GM12874 (cell line): Measurements from ENCODE around the gene PRDM16.

Experiments
- TF ChIP-seq, protein P1 (sequence below): IDR thresholded peaks from 2 replicates; pipeline ENCODE4 v1.5.1; 2011; ENCODE audit warnings: low read depth, mild to moderate bottlenecking, control low read depth, low read length, moderate library complexity; ENCODE audit not compliant: insufficient read depth

Gene PRDM16

DNA sequence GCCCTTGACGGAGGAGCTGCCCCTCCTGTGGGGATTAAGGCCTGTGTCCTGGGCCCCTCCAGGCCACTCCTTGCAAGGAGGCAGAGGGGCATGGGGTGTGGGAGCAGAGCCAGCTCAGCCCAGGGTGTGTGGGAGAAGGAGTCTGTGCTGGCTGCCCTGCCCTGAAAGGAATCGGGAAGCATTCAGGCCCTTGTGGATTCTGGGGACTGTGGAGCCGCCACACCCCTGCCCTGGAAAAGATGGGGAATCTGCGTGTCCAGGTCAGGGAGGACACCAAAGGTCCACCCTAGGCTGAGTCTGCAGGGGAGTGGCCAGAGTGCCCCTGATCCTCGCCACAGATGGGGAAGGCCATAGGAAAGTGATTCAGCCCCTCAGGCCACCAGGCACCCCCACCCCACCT is 16.5 kb upstream of the PRDM16 start:
- TF ChIP-seq, protein P1, sequence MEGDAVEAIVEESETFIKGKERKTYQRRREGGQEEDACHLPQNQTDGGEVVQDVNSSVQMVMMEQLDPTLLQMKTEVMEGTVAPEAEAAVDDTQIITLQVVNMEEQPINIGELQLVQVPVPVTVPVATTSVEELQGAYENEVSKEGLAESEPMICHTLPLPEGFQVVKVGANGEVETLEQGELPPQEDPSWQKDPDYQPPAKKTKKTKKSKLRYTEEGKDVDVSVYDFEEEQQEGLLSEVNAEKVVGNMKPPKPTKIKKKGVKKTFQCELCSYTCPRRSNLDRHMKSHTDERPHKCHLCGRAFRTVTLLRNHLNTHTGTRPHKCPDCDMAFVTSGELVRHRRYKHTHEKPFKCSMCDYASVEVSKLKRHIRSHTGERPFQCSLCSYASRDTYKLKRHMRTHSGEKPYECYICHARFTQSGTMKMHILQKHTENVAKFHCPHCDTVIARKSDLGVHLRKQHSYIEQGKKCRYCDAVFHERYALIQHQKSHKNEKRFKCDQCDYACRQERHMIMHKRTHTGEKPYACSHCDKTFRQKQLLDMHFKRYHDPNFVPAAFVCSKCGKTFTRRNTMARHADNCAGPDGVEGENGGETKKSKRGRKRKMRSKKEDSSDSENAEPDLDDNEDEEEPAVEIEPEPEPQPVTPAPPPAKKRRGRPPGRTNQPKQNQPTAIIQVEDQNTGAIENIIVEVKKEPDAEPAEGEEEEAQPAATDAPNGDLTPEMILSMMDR = no peak

DNA sequence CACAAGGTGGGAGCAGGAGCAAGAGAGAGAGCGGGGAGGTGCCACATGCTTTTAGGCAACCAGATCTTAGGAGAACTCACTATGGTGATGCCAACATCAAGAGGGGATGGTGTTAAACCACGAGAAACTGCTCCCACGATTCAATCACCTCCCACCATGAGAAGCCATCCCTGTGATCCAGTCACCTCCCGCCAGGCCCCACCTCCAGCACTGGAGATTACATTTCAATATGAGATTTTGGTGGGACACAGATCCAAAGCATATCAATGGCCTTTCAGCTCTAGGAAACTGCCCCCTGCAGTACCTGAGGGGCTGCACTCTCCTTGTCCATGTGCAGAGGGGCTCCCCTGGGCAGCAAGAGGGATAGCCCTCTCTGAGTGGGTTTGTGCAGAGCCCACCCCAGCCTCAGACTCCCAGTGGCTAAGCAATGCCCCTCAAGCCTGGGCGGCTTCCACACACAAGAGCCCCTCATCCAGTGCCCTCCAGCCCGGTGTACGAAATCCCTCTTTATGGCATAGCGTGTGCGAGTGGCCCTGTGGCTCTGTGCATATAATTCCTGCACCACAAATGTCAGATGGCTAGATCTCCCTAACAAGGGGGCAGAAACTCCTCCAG is 15.5 kb upstream of the PRDM16 start:
- TF ChIP-seq, protein P1 = no peak

- TF ChIP-seq, protein P1 = no peak
Observed at GRCh38 chr1:3053986-3054385, 15.0 kb upstream of the PRDM16 start.

DNA sequence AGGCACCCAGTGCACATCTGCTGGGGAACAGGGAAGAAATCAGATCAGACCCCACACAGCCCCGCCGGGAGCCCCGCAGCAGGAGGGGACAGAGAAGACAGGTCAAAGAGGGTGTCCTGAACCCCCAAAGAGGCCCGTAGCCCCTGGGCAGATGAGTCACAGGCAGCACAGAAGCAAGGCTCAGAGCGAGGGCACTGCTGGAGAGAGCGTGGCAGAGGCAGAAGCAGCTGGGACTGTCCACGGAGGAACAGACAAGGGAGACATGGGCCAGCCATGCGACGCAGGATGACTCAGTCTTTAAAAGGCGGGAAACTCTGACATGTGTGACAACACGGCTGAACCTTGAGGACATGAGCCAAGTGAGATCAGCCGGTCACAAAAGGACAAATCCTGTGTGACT is 14.5 kb upstream of the PRDM16 start:
- TF ChIP-seq, protein P1 = no peak

DNA sequence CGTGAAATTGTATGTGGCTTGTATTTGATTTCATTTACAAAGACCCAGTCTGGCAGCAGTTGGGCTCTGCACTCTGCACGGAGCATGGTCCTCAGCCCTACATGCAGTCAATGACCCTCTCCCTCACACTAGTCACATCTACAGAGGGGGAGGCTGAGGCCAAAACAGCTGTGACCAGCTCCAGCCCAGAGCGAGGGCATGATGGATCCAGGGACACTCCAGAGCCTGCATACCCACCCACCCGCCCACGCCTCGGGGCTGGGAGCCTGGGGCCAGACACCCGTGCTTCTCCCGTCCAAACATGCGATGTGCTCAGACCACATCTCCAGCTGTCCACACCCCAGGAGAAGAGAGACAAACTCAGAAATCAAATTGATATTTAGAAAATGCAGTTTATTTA is 14.0 kb upstream of the PRDM16 start:
- TF ChIP-seq, protein P1 = no peak

DNA sequence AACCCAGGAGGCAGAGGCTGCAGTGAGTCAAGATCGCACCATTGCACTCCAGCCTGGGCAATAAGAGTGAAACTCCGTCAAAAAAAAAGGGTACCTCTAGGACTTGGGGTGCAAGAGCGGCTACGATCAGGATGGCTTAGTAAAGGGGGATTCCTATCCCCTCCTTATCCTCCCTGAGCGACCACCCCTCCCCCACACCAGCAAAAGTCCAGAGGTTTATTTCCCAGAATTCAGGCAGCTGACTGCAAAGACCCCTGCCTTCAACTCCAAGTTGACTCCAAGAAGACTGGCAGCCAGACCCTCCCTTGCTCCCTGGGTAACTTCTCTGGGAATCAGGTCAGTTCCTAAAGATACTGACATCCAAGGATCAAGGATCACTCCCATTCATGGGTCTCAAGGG is 12.4 kb upstream of the PRDM16 start:
- TF ChIP-seq, protein P1 = no peak

DNA sequence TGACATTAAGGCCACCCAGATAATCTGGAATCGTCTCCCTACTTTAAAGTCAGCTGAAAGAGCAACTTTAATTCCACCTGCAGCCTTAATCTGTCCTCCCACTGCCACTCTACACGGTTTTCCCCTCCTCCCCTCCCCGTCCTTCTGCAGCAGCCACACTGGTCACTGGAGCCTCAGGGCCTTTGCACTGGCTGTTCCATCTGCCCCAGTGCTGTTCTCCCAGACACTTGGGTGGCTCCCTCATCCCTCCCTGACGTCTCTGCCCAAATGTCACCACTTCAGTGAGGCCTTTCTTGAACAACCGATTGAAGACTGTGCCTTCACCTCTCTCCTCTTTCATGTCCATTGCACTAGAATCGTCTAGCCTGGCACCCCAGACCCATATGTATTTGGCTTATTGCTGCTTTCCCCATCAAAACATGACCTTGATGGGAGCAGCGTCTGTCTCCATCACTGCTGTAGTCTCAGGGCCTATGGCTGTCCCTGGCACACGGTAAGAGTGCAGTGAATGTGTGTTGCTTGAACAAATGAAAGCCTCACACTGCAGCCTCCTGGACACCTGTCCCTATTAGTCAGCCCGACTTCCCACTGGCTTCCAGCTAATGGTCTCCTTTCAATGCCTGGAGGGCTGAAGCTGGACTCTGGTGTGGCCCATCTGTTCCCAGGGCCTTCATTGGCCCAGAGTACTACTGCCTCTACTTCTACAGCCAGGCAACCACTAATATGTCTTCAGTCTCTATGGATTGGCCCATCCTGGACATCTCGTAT is 10.6 kb upstream of the PRDM16 start:
- TF ChIP-seq, protein P1 = no peak
